ENCODE results near the gene ATP6V1G2. TPM values are rescaled to one million over a fixed set of nuclear protein-coding genes. Genes with fewer than 3 reads are reported as not detected.

ATP6V1G2 gene
- polyA plus RNA-seq, 3 donors: 0.41 TPM; not detected in 2

GRCh38 chr6:31543639-31544038 is 2.8 kb downstream of the ATP6V1G2 start:
- Mint-ChIP-seq H3K4me1 (peaks cover 56% of the 10 kb centered on the region), H3K27ac (peak overlapping the region in 3 of 7 donors; percentile 32 to 72 (median 38)), H3K9me3 (peaks cover 0 to 2% (median 0%) of the 10 kb centered on the region in 7 donors), H3K4me3 (no peak overlapping the region), H3K27me3 (ENCODE audit: low read depth in 3 of 3) (no peaks in the 10 kb centered on the region), H3K36me3 (peaks cover 19% of the 10 kb centered on the region in 2 donors)
- Histone ChIP-seq H3K36me3 (replicated peaks in 1 of 2; ENCODE audit: control insufficient read depth in 1 of 2, insufficient read depth in 2 of 2, low read length in 2 of 2) (peaks cover 16 to 18% of the 10 kb centered on the region in 2 donors), H3K27ac (ENCODE audit: low read depth in 1 of 2, low read length in 2 of 2) (no peak overlapping the region), H2AFZ (ENCODE audit: insufficient read depth, low read depth, low read length, poor library complexity, severe bottlenecking) (no peak overlapping the region), H3K4me1 (ENCODE audit: control insufficient read depth in 1 of 2, insufficient read depth in 2 of 2, low read length in 2 of 2) (peaks cover 49 to 60% of the 10 kb centered on the region in 2 donors), H3K9me3 (replicated peaks in 1 of 2; ENCODE audit: control insufficient read depth in 1 of 2, insufficient read depth in 1 of 2, low read length in 2 of 2) (no peaks in the 10 kb centered on the region), H3K27me3 (ENCODE audit: control insufficient read depth in 2 of 2, insufficient read depth in 2 of 2, low read length in 2 of 2) (no peaks in the 10 kb centered on the region), H3K4me2 (replicated peaks; ENCODE audit: extremely low read depth, low read length, poor library complexity, severe bottlenecking) (no peak overlapping the region), H3K4me3 (replicated peaks in 1 of 3; ENCODE audit: low read depth in 2 of 3, low read length in 3 of 3) (no peak overlapping the region), H3K79me2 (ENCODE audit: insufficient read depth, low read length) (peaks cover 61% of the 10 kb centered on the region), H4K20me1 (ENCODE audit: insufficient read depth, low read length) (peaks cover 24% of the 10 kb centered on the region), H3K9ac (ENCODE audit: insufficient read depth, low read length, poor library complexity, severe bottlenecking) (no peak overlapping the region)
- intact Hi-C loops (cut with micrococcal nuclease): loop anchor here (5.0 to 10.0 kb wide), 7 partner anchors 46 to 411 kb away; partner anchors contain the start of genes MICB (in 2 of the 2), CLIC1 (in 1 of the 2), CSNK2B (in 1 of the 2) and LY6G5B (in 1 of the 2)
- no peak for TF ChIP-seq CTCF (IDR thresholded peaks at IDR 0.05)
- WGBS (ENCODE audit: insufficient coverage): 90% methylated on average over 2 of the region's 6 CpGs
- DNase-seq: no peak

- Mint-ChIP-seq H3K4me3 (peak within 1 kb of the TSS; percentile 95 to 96), H3K36me3 (peaks cover 30 to 36% of the 10 kb centered on the region in 2 donors), H3K27ac (peak within 1 kb of the TSS; percentile 98 to 100 (median 99)), H3K9me3 (peaks cover 0 to 2% (median 0%) of the 10 kb centered on the region in 7 donors), H3K27me3 (ENCODE audit: low read depth in 3 of 3) (no peaks in the 10 kb centered on the region), H3K4me1 (peaks cover 40% of the 10 kb centered on the region)
- peaks cover 42% of the 10 kb centered on the region for H4K20me1 ChIP-seq (ENCODE audit: insufficient read depth, low read length)
- TF ChIP-seq CTCF (IDR thresholded peaks at IDR 0.05): no peak
- under 1% methylated on average over 34 of the region's 43 CpGs for WGBS (ENCODE audit: insufficient coverage)
- H3K27me3 ChIP-seq (ENCODE audit: control insufficient read depth in 2 of 2, insufficient read depth in 2 of 2, low read length in 2 of 2): no peaks in the 10 kb centered on the region
- intact Hi-C loops (cut with micrococcal nuclease): loop anchor here (5.0 to 10.0 kb wide), 7 partner anchors 45 to 413 kb away; partner anchors contain the start of genes MICB (in 2 of the 2), CLIC1 (in 1 of the 2), CSNK2B (in 1 of the 2) and LY6G5B (in 1 of the 2)
- H3K4me3 ChIP-seq (replicated peaks in 1 of 3; ENCODE audit: low read depth in 2 of 3, low read length in 3 of 3): peak within 1 kb of the TSS; percentile 63 to 95 (median 85)
- peak within 1 kb of the TSS; percentile 86 for H2AFZ ChIP-seq (ENCODE audit: insufficient read depth, low read depth, low read length, poor library complexity, severe bottlenecking)
- peaks cover 34 to 45% of the 10 kb centered on the region in 2 donors for H3K4me1 ChIP-seq (ENCODE audit: control insufficient read depth in 1 of 2, insufficient read depth in 2 of 2, low read length in 2 of 2)
- no peaks in the 10 kb centered on the region for H3K9me3 ChIP-seq (replicated peaks in 1 of 2; ENCODE audit: control insufficient read depth in 1 of 2, insufficient read depth in 1 of 2, low read length in 2 of 2)
- peaks cover 33 to 35% of the 10 kb centered on the region in 2 donors for H3K36me3 ChIP-seq (replicated peaks in 1 of 2; ENCODE audit: control insufficient read depth in 1 of 2, insufficient read depth in 2 of 2, low read length in 2 of 2)
- H3K9ac ChIP-seq (ENCODE audit: insufficient read depth, low read length, poor library complexity, severe bottlenecking): peak within 1 kb of the TSS; percentile 90
- H3K27ac ChIP-seq (ENCODE audit: low read depth in 1 of 2, low read length in 2 of 2): peak within 1 kb of the TSS; percentile 96 to 97
- peak within 1 kb of the TSS; percentile 97 for H3K4me2 ChIP-seq (replicated peaks; ENCODE audit: extremely low read depth, low read length, poor library complexity, severe bottlenecking)
- peak; percentile 96 to 98 (median 97) for DNase-seq
- peaks cover 65% of the 10 kb centered on the region for H3K79me2 ChIP-seq (ENCODE audit: insufficient read depth, low read length)
Observed at GRCh38 chr6:31541658-31542521, 4.5 kb downstream of the ATP6V1G2 start, which contains the start of gene DDX39B. DDX39B (minus strand) TSS chr6:31542003; CDS start chr6:31540532, 1,471 bp downstream.
